ENCODE results near the gene CDH4.

CDH4 gene

GRCh38 chr20:61575151-61575937, 323.3 kb downstream of the CDH4 start:
- TF ChIP-seq CTCF (conservative IDR thresholded peaks at IDR 0.05) (no peak), ZFX (IDR thresholded peaks at IDR 0.05) (no peak)
- H3K27ac ChIP-seq: no peak overlapping the region

- no peak overlapping the region for H3K27ac ChIP-seq
- TF ChIP-seq ZFX (IDR thresholded peaks at IDR 0.05) (no peak), CTCF (conservative IDR thresholded peaks at IDR 0.05) (no peak)
These were observed 324.3 kb downstream of the CDH4 start for GRCh38 chr20:61576372-61576771.

GRCh38 chr20:61577065-61577464, 325.0 kb downstream of the CDH4 start:
- no peak for TF ChIP-seq ZFX (IDR thresholded peaks at IDR 0.05)
- no peak for TF ChIP-seq CTCF (conservative IDR thresholded peaks at IDR 0.05)
- H3K27ac ChIP-seq: no peak overlapping the region

- TF ChIP-seq CTCF (conservative IDR thresholded peaks at IDR 0.05) (no peak), ZFX (IDR thresholded peaks at IDR 0.05) (no peak)
- H3K27ac ChIP-seq: no peak overlapping the region
These were observed 327.8 kb downstream of the CDH4 start for GRCh38 chr20:61579908-61580307.

- no peak overlapping the region for H3K27ac ChIP-seq
- TF ChIP-seq CTCF (conservative IDR thresholded peaks at IDR 0.05): no peak
- TF ChIP-seq ZFX (IDR thresholded peaks at IDR 0.05): no peak
These were observed 329.1 kb downstream of the CDH4 start for GRCh38 chr20:61580958-61581824.

GRCh38 chr20:61581825-61582188, 329.7 kb downstream of the CDH4 start:
- no peak overlapping the region for H3K27ac ChIP-seq
- TF ChIP-seq CTCF (conservative IDR thresholded peaks at IDR 0.05): no peak
- TF ChIP-seq ZFX (IDR thresholded peaks at IDR 0.05): no peak

Data from C4-2B (cell line).